GM12878 (cell line): Measurements from ENCODE around the gene CC2D1B. TPM values are rescaled to one million over a fixed set of nuclear protein-coding genes. Genes with fewer than 3 reads are reported as not detected.

Experiments
- ATAC-seq: fragments of 200-7000 bp; cut with Tn5 transposase; 3 replicates; pipeline ENCODE4 v1.9.1; 2020; ENCODE audit warnings: mild to moderate bottlenecking, moderate library complexity
- BruUV-seq: library from RNA; stranded (reverse); fragments of 400-500 nt; replicated peaks from 2 replicates; lab custom pipeline; 2021; lab: Mats Ljungman, UMichigan
- CTCF ChIA-PET: fragments of 300-600 bp; sonication (Branson Sonifier 250); formaldehyde crosslinking; extraction: SDS; loops from one replicate; lab custom pipeline; 2021; ENCODE audit warnings: inconsistent platforms; lab: Yijun Ruan, JAX
- POLR2A ChIA-PET: fragments of 350-600 bp; formaldehyde crosslinking; extraction: SDS; loops from one replicate; lab custom pipeline; 2021; ENCODE audit warnings: inconsistent platforms; lab: Charles Lee
- RAD21 ChIA-PET: fragments of 300-600 bp; sonication (Branson Sonifier 250); formaldehyde crosslinking; loops from one replicate; lab custom pipeline; 2023; ENCODE audit warnings: antibody characterized with exemption; ENCODE audit not compliant: unreplicated experiment; lab: Charles Lee
- SMC1A ChIA-PET: fragments of 300-600 bp; sonication (Branson Sonifier 250); formaldehyde crosslinking; loops from one replicate; lab custom pipeline; 2023; ENCODE audit not compliant: unreplicated experiment, uncharacterized antibody; lab: Charles Lee
- DNase-seq: peaks from one replicate; pipeline ENCODE4 v3.0.0-alpha.2; 2011; ENCODE audit warnings: low read depth, low spot score
- FAIRE-seq: peaks from 3 replicates; lab custom pipeline; 2011; peaks lifted over from hg19 to GRCh38; lab: Jason Lieb, UNC
- H2AFZ ChIP-seq: 2 replicates; pipeline ENCODE4 v1.6.0; 2011; ENCODE audit warnings: low read depth, low read length, control low read depth; ENCODE audit not compliant: control insufficient read depth
- H3K27ac ChIP-seq: 2 replicates; pipeline ENCODE4 v1.5.1; 2011; ENCODE audit warnings: control low read depth; ENCODE audit not compliant: control insufficient read depth, insufficient read depth
- H3K27me3 ChIP-seq, 2 experiments: replicated peaks in 1 of 2; 2 replicates each; pipeline versions ENCODE4 v1.6.0 to v1.6.1; 2011; ENCODE audit warnings: low read length in 1 of 2; ENCODE audit not compliant: control insufficient read depth in 2 of 2, insufficient read depth in 2 of 2
- H3K36me3 ChIP-seq, 2 experiments: 2 replicates each; pipeline ENCODE4 v1.5.1; 2011; ENCODE audit warnings: low read length in 1 of 2; ENCODE audit not compliant: control insufficient read depth in 2 of 2, insufficient read depth in 2 of 2
- H3K4me1 ChIP-seq: 2 replicates; pipeline ENCODE4 v1.6.1; 2011; ENCODE audit warnings: mild to moderate bottlenecking, low read length, moderate library complexity, mixed read lengths; ENCODE audit not compliant: control insufficient read depth, insufficient read depth
- H3K4me2 ChIP-seq: 2 replicates; pipeline ENCODE4 v1.6.0; 2011; ENCODE audit warnings: control low read depth; ENCODE audit not compliant: control insufficient read depth, insufficient read depth
- H3K4me3 ChIP-seq: fragments of 200-600 bp; sonication (generic); 2 replicates; pipeline ENCODE4 v1.5.1; 2016
- H3K79me2 ChIP-seq: 2 replicates; pipeline ENCODE4 v1.6.0; 2011; ENCODE audit warnings: low read length; ENCODE audit not compliant: control insufficient read depth, insufficient read depth
- H3K9ac ChIP-seq: 2 replicates; pipeline ENCODE4 v1.8.0; 2011; ENCODE audit warnings: low read length, control low read depth, mixed read lengths; ENCODE audit not compliant: control insufficient read depth, insufficient read depth
- H3K9me3 ChIP-seq: replicated peaks from 3 replicates; pipeline ENCODE4 v1.5.1; 2011; ENCODE audit warnings: mild to moderate bottlenecking, low read length; ENCODE audit not compliant: control insufficient read depth, insufficient read depth
- H4K20me1 ChIP-seq: 2 replicates; pipeline ENCODE4 v1.6.0; 2011; ENCODE audit not compliant: control insufficient read depth, insufficient read depth
- BHLHE40 ChIP-seq, 2 experiments: fragments of 450-650 bp in 1 of 2; IDR thresholded peaks; 2 replicates each; pipeline ENCODE4 v1.6.1; 2011 to 2017; ENCODE audit warnings: low read depth in 2 of 2, borderline replicate concordance in 1 of 2, improper control_type of control experiment in 1 of 2, low read length in 1 of 2, mild to moderate bottlenecking in 1 of 2
- BRCA1 ChIP-seq: IDR thresholded peaks from 2 replicates; pipeline ENCODE4 v1.6.1; 2011; ENCODE audit warnings: low read depth, low read length, improper control_type of control experiment
- CBX5 ChIP-seq: sonication (generic); IDR thresholded peaks from 2 replicates; pipeline ENCODE4 v1.6.1; 2016; ENCODE audit warnings: low read depth, moderate library complexity, mild to moderate bottlenecking, inconsistent platforms
- DPF2 ChIP-seq: fragments of 450-650 bp; IDR thresholded peaks from 2 replicates; pipeline ENCODE4 v1.6.1; 2017; ENCODE audit warnings: mild to moderate bottlenecking
- FOXK2 ChIP-seq: fragments of 450-650 bp; IDR thresholded peaks from 2 replicates; pipeline ENCODE4 v1.6.1; 2017; ENCODE audit warnings: mild to moderate bottlenecking, moderate library complexity
- FOXM1 ChIP-seq: IDR thresholded peaks from 2 replicates; pipeline ENCODE4 v1.6.1; 2012; ENCODE audit warnings: low read depth, mild to moderate bottlenecking, inconsistent platforms, low read length, moderate library complexity
- MXI1 ChIP-seq: fragments of 150-350 bp; IDR thresholded peaks from 2 replicates; pipeline ENCODE4 v1.6.1; 2011; ENCODE audit warnings: low read depth, mild to moderate bottlenecking, inconsistent platforms, low read length, improper control_type of control experiment
- NR2C2 ChIP-seq: IDR thresholded peaks from 2 replicates; pipeline ENCODE4 v1.6.1; 2011; ENCODE audit warnings: borderline replicate concordance, low read depth; ENCODE audit not compliant: control insufficient read depth, insufficient read length
- PKNOX1 ChIP-seq: fragments of 450-650 bp; IDR thresholded peaks from 2 replicates; pipeline ENCODE4 v1.6.1; 2016; ENCODE audit warnings: mild to moderate bottlenecking
- POLR2AphosphoS5 ChIP-seq: IDR thresholded peaks from 2 replicates; pipeline ENCODE4 v1.6.1; 2011; ENCODE audit warnings: mild to moderate bottlenecking, low read length, inconsistent platforms
- RAD51 ChIP-seq: fragments of 450-650 bp; IDR thresholded peaks from 2 replicates; pipeline ENCODE4 v1.6.1; 2016; ENCODE audit warnings: moderate library complexity, mild to moderate bottlenecking, inconsistent platforms
- SPI1 ChIP-seq: IDR thresholded peaks from 2 replicates; pipeline ENCODE4 v1.6.1; 2011; ENCODE audit warnings: low read depth, mild to moderate bottlenecking, low read length, moderate library complexity, borderline replicate concordance; ENCODE audit not compliant: insufficient read depth
- SRF ChIP-seq, 2 experiments: IDR thresholded peaks; 2 replicates each; pipeline ENCODE4 v1.6.1; 2011; ENCODE audit warnings: low read depth in 2 of 2, low read length in 2 of 2, mild to moderate bottlenecking in 1 of 2, moderate library complexity in 1 of 2
- TAF1 ChIP-seq: IDR thresholded peaks from 2 replicates; pipeline ENCODE4 v1.6.1; 2011; ENCODE audit warnings: mild to moderate bottlenecking, low read depth, low read length, borderline replicate concordance
- WRNIP1 ChIP-seq: IDR thresholded peaks from 2 replicates; pipeline ENCODE4 v1.6.1; 2011; ENCODE audit warnings: low read depth, low read length, improper control_type of control experiment, borderline replicate concordance
- ZNF217 ChIP-seq: fragments of 450-650 bp; IDR thresholded peaks from 2 replicates; pipeline ENCODE4 v1.6.1; 2017; ENCODE audit warnings: antibody characterized with exemption, mild to moderate bottlenecking
- ZNF274 ChIP-seq: IDR thresholded peaks from one replicate; pipeline ENCODE4 v1.8.0; 2011; ENCODE audit not compliant: insufficient read length, insufficient read depth
- WGBS: methylation state at CpG from one replicate; pipeline ENCODE4 v1.1.6; 2016; ENCODE audit warnings: low lambda C conversion rate; ENCODE audit not compliant: insufficient replicate concordance, insufficient coverage; ENCODE audit errors: missing lambda C conversion rate; 5-methylcytosine and 5-hydroxymethylcytosine counted together
- in situ Hi-C: fragments of 300-500 bp; cut with MboI; formaldehyde crosslinking; loops from 9 replicates; pipeline ENCODE4 v1.14.3; 2018; ENCODE audit warnings: mixed read lengths
- intact Hi-C: fragments of 100-400 bp; cut with micrococcal nuclease; formaldehyde crosslinking; loops from one replicate; pipeline ENCODE4 v1.14.2; 2022; ENCODE audit not compliant: unreplicated experiment
- polyA plus RNA-seq, 11 experiments: library from polyadenylated mRNA; depleted of rRNA in 4 of 11; unstranded in 6 of 11; stranded (reverse) in 5 of 11; fragments of >200 nt; fragmentation: Nextera tagmentation in 4 of 11; fragmentation: Illumina TruSeq in 1 of 11; extraction: Ambion mirVana in 4 of 11; extraction: Trizol in 1 of 11; gene quantifications; 1 replicate in 1 of 11; 2 replicates in 10 of 11; pipeline versions ENCODE4 v1.2.1 to v1.2.3, GENCODE V29; 2011 to 2016; ENCODE audit warnings: inconsistent platforms in 2 of 11, missing spikeins in 2 of 11, low read depth in 1 of 11
- total RNA-seq, 4 experiments: library from RNA; depleted of rRNA in 3 of 4; stranded (reverse); fragments of >200 nt in 3 of 4; fragmentation: Illumina TruSeq in 1 of 4; extraction: Trizol in 1 of 4; gene quantifications; 2 replicates each; pipeline versions ENCODE4 v1.2.1 to v1.2.3, GENCODE V29; 2013 to 2021

The CC2D1B gene
- total and polyA plus RNA-seq, 10 of the 15 experiments (the other 5 are each of a cell fraction or from before 2014, with no cell fraction given), result 0.90 to 29.4 (median 14.5) TPM

- Histone ChIP-seq H3K9ac (no peak overlapping the region), H3K27me3 (no peaks in the 10 kb centered on the region), H3K4me3 (no peak overlapping the region), H3K36me3 (peaks cover 7 to 51% of the 10 kb centered on the region in 2 experiments), H3K79me2 (no peaks in the 10 kb centered on the region), H3K4me2 (no peak overlapping the region), H4K20me1 (no peaks in the 10 kb centered on the region), H2AFZ (no peak overlapping the region), H3K27ac (no peak overlapping the region), H3K4me1 (no peaks in the 10 kb centered on the region), H3K9me3 (no peaks in the 10 kb centered on the region)
- intact Hi-C loops (no loop called here), in situ Hi-C loops (no loop called here)
- TF ChIP-seq RAD51, result no peak
- no peak for TF ChIP-seq BRCA1
- TF ChIP-seq BHLHE40 (IDR thresholded peaks at IDR 0.05; ENCODE audit: borderline replicate concordance in 1 of 2, low read depth in 2 of 2, low read length in 1 of 2), result no peak
- TF ChIP-seq POLR2AphosphoS5, result 0 out of 2 replicates have a peak, but pooled peaks have one; percentile 6
- RAD21 ChIA-PET, result no interaction called here
- no peak for DNase-seq
- ATAC-seq, result peak; percentile 35; the same call in 2 of the 3 replicates
- no peak for FAIRE-seq
- 94% methylated on average over 10 of the region's 10 CpGs for WGBS
- no TSS peak for BruUV-seq
- POLR2A ChIA-PET, result no interaction called here
- CTCF ChIA-PET, result interaction anchor here (0.9 kb wide), 1 partner anchor 37 kb away, joined by 3 read pairs; no protein-coding TSS in a partner anchor
- SMC1A ChIA-PET, result interaction anchor here (0.6 to 1.1 kb wide), 2 partner anchors 13 to 19 kb away, joined by 3 to 4 read pairs; no protein-coding TSS in a partner anchor
Observed at GRCh38 chr1:52413410-52413989, 47.5 kb upstream of the CC2D1B start.

- Histone ChIP-seq H3K27ac (peak overlapping the region; percentile 98), H3K9me3 (no peaks in the 10 kb centered on the region), H3K9ac (peak overlapping the region; percentile 99), H3K36me3 (peaks cover 6 to 23% of the 10 kb centered on the region in 2 experiments), H3K4me1 (no peaks in the 10 kb centered on the region), H3K4me3 (peak overlapping the region; percentile 98), H3K4me2 (peak overlapping the region; percentile 61), H3K79me2 (peaks cover 51% of the 10 kb centered on the region), H4K20me1 (no peaks in the 10 kb centered on the region), H3K27me3 (no peaks in the 10 kb centered on the region), H2AFZ (peak overlapping the region; percentile 94)
- intact Hi-C loops, result loop anchor here (5.0 kb wide), 1 partner anchor 282 kb away; no protein-coding TSS in a partner anchor
- TF ChIP-seq PKNOX1 (peak; percentile 47; the same call in 1 of the 2 replicates), FOXK2 (no peak), FOXM1 (0 out of 2 replicates have a peak, but pooled peaks have one; percentile 10), TAF1 (no peak), CBX5 (no peak), ZNF217 (no peak), DPF2 (no peak), SRF (IDR thresholded peaks at IDR 0.05; ENCODE audit: low read depth in 2 of 2, low read length in 2 of 2) (no peak), NR2C2 (no peak), MXI1 (no peak), SPI1 (no peak), ZNF274 (no peak), WRNIP1 (no peak)
- WGBS, result 2% methylated on average over 8 of the region's 8 CpGs
- in situ Hi-C loops, result loop anchor here (5.0 kb wide), 1 partner anchor 282 kb away; no protein-coding TSS in a partner anchor
- BruUV-seq, result no TSS peak
- ChIA-PET RAD21 (interaction anchor here (0.6 to 2.7 kb wide), 15 partner anchors 39 to 525 kb away, joined by 3 to 16 read pairs (median 3); partner anchors contain the start of gene CC2D1B), SMC1A (interaction anchor here (0.8 to 4.1 kb wide), 15 partner anchors 11 to 446 kb away, joined by 3 to 24 read pairs (median 3); partner anchors contain the start of genes CC2D1B and ZYG11B), CTCF (interaction anchor here (0.7 to 4.8 kb wide), 9 partner anchors 10 to 281 kb away, joined by 3 to 31 read pairs (median 8); no protein-coding TSS in a partner anchor), POLR2A (interaction anchor here (0.8 to 1.7 kb wide), 6 partner anchors 10 to 522 kb away, joined by 3 to 7 read pairs (median 4); partner anchors contain the start of genes BTF3L4 and SCP2)
- ATAC-seq, result no peak
- no peak for DNase-seq
- FAIRE-seq, result no peak
Observed at GRCh38 chr1:52404975-52405338, 39.0 kb upstream of the CC2D1B start.
